WTC11 (cell line): ENCODE results near the gene DENND4B.

ENCODE experiments used
- CTCF ChIP-seq: fragments of 200-600 bp; IDR thresholded peaks from 2 replicates; pipeline ENCODE4 v1.8.0; 2022; ENCODE audit warnings: antibody characterized with exemption
- NR3C1 ChIP-seq: sonication (generic); formaldehyde crosslinking; conservative IDR thresholded peaks from 2 replicates; pipeline ENCODE4 v1.8.1; 2023; ENCODE audit warnings: low read depth, mild to moderate bottlenecking, missing genetic modification reagents
- PRDM15 ChIP-seq: sonication (generic); formaldehyde crosslinking; IDR thresholded peaks from 2 replicates; pipeline ENCODE4 v1.8.0; 2022; ENCODE audit warnings: missing genetic modification reagents
- USF2 ChIP-seq: sonication (generic); formaldehyde crosslinking; IDR thresholded peaks from 2 replicates; pipeline ENCODE4 v1.8.1; 2023; ENCODE audit warnings: mild to moderate bottlenecking, missing genetic modification reagents, moderate library complexity

- no peak for TF ChIP-seq CTCF
- no peak for TF ChIP-seq PRDM15 (CRISPR knock-in tag)
- no peak for TF ChIP-seq USF2
- no peak for TF ChIP-seq NR3C1 (CRISPR knock-in tag)
Observed at GRCh38 chr1:153936011-153936802, 10.3 kb downstream of the DENND4B start.
